ENCODE data around the gene HYDIN.

DNA sequence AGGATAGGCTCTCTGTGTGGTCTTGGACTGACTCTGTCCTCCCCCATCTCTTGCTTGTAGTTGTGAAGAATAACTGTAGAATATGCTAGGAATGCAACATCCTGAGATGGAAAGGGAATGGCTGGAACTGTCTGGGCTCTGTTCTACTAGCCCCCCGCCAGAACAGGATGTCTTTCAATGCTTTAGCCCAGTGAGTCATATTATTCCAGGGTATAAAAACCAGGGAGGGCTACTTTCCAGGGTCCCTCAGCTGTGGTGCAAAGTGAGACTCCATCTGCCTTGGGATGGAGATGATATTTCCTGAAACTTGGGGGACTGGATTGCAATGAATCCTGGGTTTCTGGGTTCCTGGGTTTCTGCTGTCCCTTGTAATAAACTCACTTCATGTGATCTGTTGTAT lies 32.1 kb downstream of the HYDIN start:
- TF ChIP-seq POLR2A (IDR thresholded peaks at IDR 0.05; ENCODE audit: low read length) (no peak), GATA1 (IDR thresholded peaks at IDR 0.05; ENCODE audit: low read depth, low read length) (no peak)

All from erythroblast (primary cell).